HG03097 (cell line): ENCODE results near the gene PMVK.

Experiments
- ATAC-seq: cut with Tn5 transposase; IDR thresholded peaks from one replicate; pipeline ENCODE4 v1.9.1; 2021; ENCODE audit not compliant: unreplicated experiment, low FRiP score

Gene PMVK

GRCh38 chr1:154967331-154967950 is 30.9 kb upstream of the PMVK start:
- no peak for ATAC-seq

GRCh38 chr1:154966111-154966510 is 29.6 kb upstream of the PMVK start:
- ATAC-seq: no peak

GRCh38 chr1:154964359-154964758 is 27.8 kb upstream of the PMVK start:
- ATAC-seq: no peak

GRCh38 chr1:154963643-154964042 is 27.1 kb upstream of the PMVK start:
- no peak for ATAC-seq

GRCh38 chr1:154962795-154963330 is 26.3 kb upstream of the PMVK start:
- ATAC-seq: no peak

- peak; percentile 3 for ATAC-seq
Measured at GRCh38 chr1:154962156-154962749, 25.7 kb upstream of the PMVK start.

- ATAC-seq: peak; percentile 51
Measured at GRCh38 chr1:154961207-154962155, 25.0 kb upstream of the PMVK start, which contains the start of gene PYGO2. PYGO2 (minus strand) TSS chr1:154961782; CDS start chr1:154961576, 206 bp downstream.

GRCh38 chr1:154960446-154961136 is 24.1 kb upstream of the PMVK start:
- no peak for ATAC-seq

GRCh38 chr1:154959426-154959780 is 22.9 kb upstream of the PMVK start:
- no peak for ATAC-seq

- no peak for ATAC-seq
Measured at GRCh38 chr1:154958681-154959425, 22.3 kb upstream of the PMVK start.

- no peak for ATAC-seq
Measured at GRCh38 chr1:154958036-154958435, 21.5 kb upstream of the PMVK start.

GRCh38 chr1:154957091-154957657 is 20.7 kb upstream of the PMVK start:
- ATAC-seq: no peak

- no peak for ATAC-seq
Measured at GRCh38 chr1:154956544-154956941, 20.0 kb upstream of the PMVK start.

GRCh38 chr1:154955718-154956543 is 19.4 kb upstream of the PMVK start, which contains the start of gene PBXIP1:
PBXIP1 (minus strand) TSS chr1:154956099; CDS start chr1:154953721, 2,378 bp downstream.
- peak; percentile 49 for ATAC-seq

GRCh38 chr1:154955039-154955717 is 18.7 kb upstream of the PMVK start:
- peak; percentile 50 for ATAC-seq

- ATAC-seq: no peak
Measured at GRCh38 chr1:154954541-154954940, 18.0 kb upstream of the PMVK start.

GRCh38 chr1:154953611-154954038 is 17.1 kb upstream of the PMVK start:
- no peak for ATAC-seq

GRCh38 chr1:154952664-154953063 is 16.1 kb upstream of the PMVK start:
- ATAC-seq: no peak
